Mesothelial cell of epicardium (in vitro differentiated cells): Measurements from ENCODE around the gene HPN. TPM values are rescaled to one million over a fixed set of nuclear protein-coding genes. Genes with fewer than 3 reads are reported as not detected.

ENCODE experiments used
- DNase-seq, 2 experiments: peaks; one replicate each; pipeline ENCODE4 v3.0.0; 2021; ENCODE audit warnings: low spot score in 2 of 2; ENCODE audit not compliant: unreplicated experiment in 2 of 2
- H3K27ac Mint-ChIP-seq: 2 replicates; pipeline ENCODE4 v1.8.0; 2021; ENCODE audit warnings: mixed read lengths
- H3K27me3 Mint-ChIP-seq: 2 replicates; pipeline ENCODE4 v1.8.0; 2021; ENCODE audit warnings: low read depth, mixed read lengths
- H3K36me3 Mint-ChIP-seq: 2 replicates; pipeline ENCODE4 v1.8.0; 2021; ENCODE audit warnings: mixed read lengths
- H3K4me1 Mint-ChIP-seq: 2 replicates; pipeline ENCODE4 v1.8.0; 2021; ENCODE audit warnings: mixed read lengths
- H3K4me3 Mint-ChIP-seq: 2 replicates; pipeline ENCODE4 v1.8.0; 2021; ENCODE audit warnings: mild to moderate bottlenecking, moderate library complexity, mixed read lengths
- H3K9me3 Mint-ChIP-seq: 2 replicates; pipeline ENCODE4 v1.8.0; 2021; ENCODE audit warnings: mixed read lengths
- CTCF ChIP-seq: fragments of 200-600 bp; sonication (generic); IDR thresholded peaks from one replicate; pipeline ENCODE4 v1.5.0; 2021; ENCODE audit warnings: antibody characterized with exemption; ENCODE audit not compliant: unreplicated experiment
- total RNA-seq: library from RNA; stranded (reverse); gene quantifications from 3 replicates; pipeline ENCODE4 v1.2.1, GENCODE V29; 2021

The HPN gene
- total RNA-seq, 1 donor from 2014 or later = 21.3 TPM

- no peak overlapping the region for H3K27ac Mint-ChIP-seq
- H3K9me3 Mint-ChIP-seq = no peaks in the 10 kb centered on the region
- no peak for DNase-seq
- peaks cover 7% of the 10 kb centered on the region for H3K27me3 Mint-ChIP-seq
- no peak for TF ChIP-seq CTCF
- no peak overlapping the region for H3K4me3 Mint-ChIP-seq
- H3K4me1 Mint-ChIP-seq = peaks cover 27% of the 10 kb centered on the region
- no peaks in the 10 kb centered on the region for H3K36me3 Mint-ChIP-seq
These were observed 2.7 kb upstream of the HPN start for GRCh38 chr19:35038623-35039512.

GRCh38 chr19:35039881-35040825, 1.4 kb upstream of the HPN start:
- no peaks in the 10 kb centered on the region for H3K9me3 Mint-ChIP-seq
- peak overlapping the region; percentile 6 for H3K27ac Mint-ChIP-seq

GRCh38 chr19:35040826-35041547, 534 bp upstream of the HPN start:
- H3K4me3 Mint-ChIP-seq = peak overlapping the region; percentile 53
- H3K4me1 Mint-ChIP-seq = peaks cover 27% of the 10 kb centered on the region
- H3K27ac Mint-ChIP-seq = no peak overlapping the region
- no peak for TF ChIP-seq CTCF
- no peaks in the 10 kb centered on the region for H3K27me3 Mint-ChIP-seq
- no peaks in the 10 kb centered on the region for H3K9me3 Mint-ChIP-seq
- H3K36me3 Mint-ChIP-seq = no peaks in the 10 kb centered on the region
- DNase-seq = no peak

More at GRCh38 chr19:35039881-35040825, 1.4 kb upstream of the HPN start:
- TF ChIP-seq CTCF = no peak
- Mint-ChIP-seq H3K27me3 (no peaks in the 10 kb centered on the region), H3K4me3 (peak overlapping the region; percentile 53), H3K36me3 (no peaks in the 10 kb centered on the region), H3K4me1 (peaks cover 27% of the 10 kb centered on the region)
- no peak for DNase-seq

DNA sequence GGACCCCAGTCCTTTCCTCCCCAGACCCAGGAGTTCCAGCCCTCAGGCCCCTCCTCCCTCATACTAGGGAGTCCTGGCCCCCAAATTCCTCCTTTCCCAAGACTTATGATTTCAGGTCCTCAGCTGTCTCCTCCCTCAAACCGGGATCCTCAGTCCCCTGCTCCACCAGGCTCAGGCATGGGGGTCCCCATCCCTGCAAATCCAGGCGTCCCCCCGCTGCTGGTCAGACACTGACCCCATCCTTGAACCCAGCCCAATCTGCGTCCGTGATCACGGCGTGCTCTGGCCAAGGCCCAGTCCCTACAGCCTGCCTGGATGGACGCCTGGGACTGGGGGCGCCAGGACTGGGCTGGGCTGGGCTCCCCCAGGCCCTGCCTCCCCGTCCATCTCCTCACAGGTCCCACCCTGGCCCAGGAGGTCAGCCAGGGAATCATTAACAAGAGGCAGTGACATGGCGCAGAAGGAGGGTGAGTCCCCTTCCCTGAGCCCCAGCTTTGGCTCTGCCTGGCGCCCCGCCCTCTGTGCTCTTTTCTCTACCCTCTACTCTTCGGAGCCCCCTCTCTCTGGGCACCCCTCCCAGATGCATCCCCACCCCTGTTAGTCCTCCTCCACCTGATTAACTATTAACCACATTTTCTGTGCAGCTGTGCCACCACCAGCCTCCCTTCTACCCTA, 672 bp downstream of the HPN start:
- no peak for TF ChIP-seq CTCF
- H3K27ac Mint-ChIP-seq = no peak overlapping the region
- no peaks in the 10 kb centered on the region for H3K9me3 Mint-ChIP-seq
- peak overlapping the region; percentile 53 for H3K4me3 Mint-ChIP-seq
- no peak for DNase-seq
- H3K36me3 Mint-ChIP-seq = no peaks in the 10 kb centered on the region
- no peaks in the 10 kb centered on the region for H3K27me3 Mint-ChIP-seq
- peaks cover 27% of the 10 kb centered on the region for H3K4me1 Mint-ChIP-seq
